SK-N-SH treated with all-trans-retinoic acid at 6 μM for 48 hours (cell line): ENCODE results near the gene POLE2.

ENCODE experiments used
- ESRRG ChIP-seq: fragments of 250-450 bp; sonication (Bioruptor Pico); IDR thresholded peaks from 2 replicates; pipeline ENCODE4 v1.6.1; 2021; ENCODE audit warnings: mild to moderate bottlenecking
- OSR1 ChIP-seq: fragments of 250-450 bp; sonication (Bioruptor Pico); IDR thresholded peaks from 2 replicates; pipeline ENCODE4 v1.8.0; 2022; ENCODE audit warnings: moderate library complexity, mild to moderate bottlenecking, inconsistent platforms
- RARB ChIP-seq: fragments of 250-450 bp; sonication (Bioruptor Pico); IDR thresholded peaks from 2 replicates; pipeline ENCODE4 v1.8.0; 2021; ENCODE audit warnings: mild to moderate bottlenecking, moderate library complexity
- TCF4 ChIP-seq: fragments of 250-450 bp; sonication (Bioruptor Pico); IDR thresholded peaks from 2 replicates; pipeline ENCODE4 v1.8.0; 2021; ENCODE audit warnings: mild to moderate bottlenecking, moderate library complexity, borderline replicate concordance
- ZFP30 ChIP-seq: fragments of 450-650 bp; formaldehyde crosslinking; IDR thresholded peaks from 2 replicates; pipeline ENCODE4 v1.5.0; 2022; ENCODE audit warnings: mild to moderate bottlenecking, moderate library complexity

DNA sequence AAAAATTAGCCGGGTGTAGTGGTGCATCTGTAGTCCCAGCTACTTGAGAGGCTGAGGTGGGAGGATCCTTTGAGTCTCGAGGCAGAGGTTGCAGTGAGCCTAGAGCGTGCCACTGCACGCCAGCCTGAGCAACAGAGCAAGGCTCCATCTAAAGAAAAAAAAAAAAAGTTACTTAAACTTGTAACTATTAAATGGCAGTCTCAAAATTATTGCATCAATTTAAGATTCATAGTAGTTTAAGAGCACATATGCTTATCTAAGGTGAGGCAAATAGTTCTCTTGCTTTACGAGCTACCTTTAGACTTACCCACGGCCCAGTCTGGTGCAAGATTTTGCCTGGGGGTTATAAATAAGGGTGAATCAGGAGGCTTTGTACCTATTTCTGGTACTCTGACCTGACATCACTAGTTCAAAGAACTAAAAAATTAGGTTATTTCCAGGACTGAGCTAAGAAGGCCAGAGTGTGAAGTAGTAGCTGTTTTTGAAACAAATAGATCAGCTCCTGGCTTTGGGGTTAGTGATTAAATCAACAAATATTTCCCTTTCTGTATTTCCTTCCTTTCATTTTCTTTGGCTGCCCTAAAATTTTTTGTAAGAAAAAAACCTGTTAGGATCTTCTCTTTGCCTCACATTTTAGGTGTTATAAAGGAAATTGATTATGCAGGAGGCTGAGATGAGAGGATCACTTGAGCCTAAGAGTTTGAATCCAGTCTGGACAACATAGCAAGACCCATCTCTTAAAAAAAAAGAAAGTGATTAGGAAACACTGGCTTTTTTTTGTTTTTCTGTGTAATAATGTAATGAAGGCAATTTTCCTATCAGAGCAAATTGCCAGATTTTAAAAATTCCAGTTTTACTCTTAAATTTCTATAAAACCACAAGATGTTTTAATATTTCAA is 63.8 kb downstream of the POLE2 start:
- TF ChIP-seq RARB (no peak), ZFP30 (CRISPR knock-in tag) (no peak), OSR1 (no peak), TCF4 (no peak), ESRRG (no peak)
